ENCODE results near the gene LRP11. TPM values are rescaled to one million over a fixed set of nuclear protein-coding genes. Genes with fewer than 3 reads are reported as not detected.

LRP11 gene
- total and polyA plus RNA-seq, 2 of the 13 experiments (the other 11 are each of a cell fraction or from before 2014, with no cell fraction given) = 32.4 to 48.9 TPM

DNA sequence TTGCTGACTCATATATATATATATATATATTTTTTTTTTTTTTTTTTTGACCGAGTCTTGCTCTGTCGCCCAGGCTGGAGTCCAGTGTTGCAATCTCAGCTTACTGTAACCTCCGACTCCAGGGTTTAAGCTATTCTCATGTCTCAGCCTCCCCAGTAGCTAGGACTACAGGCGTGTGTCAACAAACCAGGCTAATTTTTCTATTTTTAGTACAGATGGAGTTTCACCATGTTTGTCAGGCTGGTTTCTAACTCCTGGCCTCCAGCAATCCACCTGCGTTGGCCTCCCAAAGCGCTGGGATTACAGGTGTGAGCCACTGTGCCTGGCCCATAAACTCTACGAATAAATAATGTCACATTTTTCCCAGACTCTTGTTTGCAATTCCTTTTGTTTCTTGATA, 4.8 kb downstream of the LRP11 start (continued):
- TF ChIP-seq RXRB (CRISPR knock-in tag; IDR thresholded peaks at IDR 0.05; ENCODE audit: borderline replicate concordance) (peak; percentile 53), SMAD1 (CRISPR knock-in tag; IDR thresholded peaks at IDR 0.05; ENCODE audit: borderline replicate concordance, low read depth) (no peak), HOXA3 (CRISPR knock-in tag; IDR thresholded peaks at IDR 0.05) (peak; percentile 48; the same call in 1 of the 2 replicates), ZNF121 (CRISPR knock-in tag; IDR thresholded peaks at IDR 0.05) (peak; percentile 26; the same call in 1 of the 2 replicates), HDAC1 (CRISPR knock-in tag; IDR thresholded peaks at IDR 0.05) (peak; percentile 36; the same call in 1 of the 2 replicates), CREM (IDR thresholded peaks at IDR 0.05) (peak; percentile 37; the same call in 1 of the 2 replicates), CREM (CRISPR knock-in tag; IDR thresholded peaks at IDR 0.05) (no peak), CBX5 (CRISPR knock-in tag; IDR thresholded peaks at IDR 0.05; ENCODE audit: borderline replicate concordance) (0 out of 2 replicates have a peak, but pooled peaks have one; percentile 42), MXI1 (IDR thresholded peaks at IDR 0.05; ENCODE audit: borderline replicate concordance, low read depth, low read length) (peak; percentile 9; the same call in 1 of the 3 replicates), ZNF670 (CRISPR knock-in tag; IDR thresholded peaks at IDR 0.05; ENCODE audit: borderline replicate concordance) (no peak), ZNF503 (CRISPR knock-in tag; IDR thresholded peaks at IDR 0.05) (peak; percentile 16; the same call in 1 of the 2 replicates), FOXK1 (CRISPR knock-in tag; IDR thresholded peaks at IDR 0.05; ENCODE audit: borderline replicate concordance, low read depth) (peak; percentile 57; the same call in 1 of the 2 replicates), PATZ1 (CRISPR knock-in tag; IDR thresholded peaks at IDR 0.05) (0 out of 2 replicates have a peak, but pooled peaks have one; percentile 34), TGIF2 (CRISPR knock-in tag; IDR thresholded peaks at IDR 0.05) (0 out of 2 replicates have a peak, but pooled peaks have one; percentile 24), GFI1 (CRISPR knock-in tag; IDR thresholded peaks at IDR 0.05; ENCODE audit: borderline replicate concordance) (peak; percentile 90), MYC (CRISPR knock-in tag; IDR thresholded peaks at IDR 0.05; ENCODE audit: borderline replicate concordance) (peak; percentile 27; the same call in 1 of the 2 replicates), E2F5 (CRISPR knock-in tag; conservative IDR thresholded peaks at IDR 0.05) (no peak), FOXA1 (IDR thresholded peaks at IDR 0.05) (no peak), FOXA1 (CRISPR knock-in tag; IDR thresholded peaks at IDR 0.05) (peak; percentile 44; the same call in 1 of the 2 replicates)
- TF ChIP-seq, protein P1, sequence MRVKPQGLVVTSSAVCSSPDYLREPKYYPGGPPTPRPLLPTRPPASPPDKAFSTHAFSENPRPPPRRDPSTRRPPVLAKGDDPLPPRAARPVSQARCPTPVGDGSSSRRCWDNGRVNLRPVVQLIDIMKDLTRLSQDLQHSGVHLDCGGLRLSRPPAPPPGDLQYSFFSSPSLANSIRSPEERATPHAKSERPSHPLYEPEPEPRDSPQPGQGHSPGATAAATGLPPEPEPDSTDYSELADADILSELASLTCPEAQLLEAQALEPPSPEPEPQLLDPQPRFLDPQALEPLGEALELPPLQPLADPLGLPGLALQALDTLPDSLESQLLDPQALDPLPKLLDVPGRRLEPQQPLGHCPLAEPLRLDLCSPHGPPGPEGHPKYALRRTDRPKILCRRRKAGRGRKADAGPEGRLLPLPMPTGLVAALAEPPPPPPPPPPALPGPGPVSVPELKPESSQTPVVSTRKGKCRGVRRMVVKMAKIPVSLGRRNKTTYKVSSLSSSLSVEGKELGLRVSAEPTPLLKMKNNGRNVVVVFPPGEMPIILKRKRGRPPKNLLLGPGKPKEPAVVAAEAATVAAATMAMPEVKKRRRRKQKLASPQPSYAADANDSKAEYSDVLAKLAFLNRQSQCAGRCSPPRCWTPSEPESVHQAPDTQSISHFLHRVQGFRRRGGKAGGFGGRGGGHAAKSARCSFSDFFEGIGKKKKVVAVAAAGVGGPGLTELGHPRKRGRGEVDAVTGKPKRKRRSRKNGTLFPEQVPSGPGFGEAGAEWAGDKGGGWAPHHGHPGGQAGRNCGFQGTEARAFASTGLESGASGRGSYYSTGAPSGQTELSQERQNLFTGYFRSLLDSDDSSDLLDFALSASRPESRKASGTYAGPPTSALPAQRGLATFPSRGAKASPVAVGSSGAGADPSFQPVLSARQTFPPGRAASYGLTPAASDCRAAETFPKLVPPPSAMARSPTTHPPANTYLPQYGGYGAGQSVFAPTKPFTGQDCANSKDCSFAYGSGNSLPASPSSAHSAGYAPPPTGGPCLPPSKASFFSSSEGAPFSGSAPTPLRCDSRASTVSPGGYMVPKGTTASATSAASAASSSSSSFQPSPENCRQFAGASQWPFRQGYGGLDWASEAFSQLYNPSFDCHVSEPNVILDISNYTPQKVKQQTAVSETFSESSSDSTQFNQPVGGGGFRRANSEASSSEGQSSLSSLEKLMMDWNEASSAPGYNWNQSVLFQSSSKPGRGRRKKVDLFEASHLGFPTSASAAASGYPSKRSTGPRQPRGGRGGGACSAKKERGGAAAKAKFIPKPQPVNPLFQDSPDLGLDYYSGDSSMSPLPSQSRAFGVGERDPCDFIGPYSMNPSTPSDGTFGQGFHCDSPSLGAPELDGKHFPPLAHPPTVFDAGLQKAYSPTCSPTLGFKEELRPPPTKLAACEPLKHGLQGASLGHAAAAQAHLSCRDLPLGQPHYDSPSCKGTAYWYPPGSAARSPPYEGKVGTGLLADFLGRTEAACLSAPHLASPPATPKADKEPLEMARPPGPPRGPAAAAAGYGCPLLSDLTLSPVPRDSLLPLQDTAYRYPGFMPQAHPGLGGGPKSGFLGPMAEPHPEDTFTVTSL (CRISPR knock-in tag; IDR thresholded peaks at IDR 0.05; ENCODE audit: borderline replicate concordance) = 0 out of 2 replicates have a peak, but pooled peaks have one; percentile 32
